ENCODE measurements around the gene VSNL1.

The VSNL1 gene

DNA sequence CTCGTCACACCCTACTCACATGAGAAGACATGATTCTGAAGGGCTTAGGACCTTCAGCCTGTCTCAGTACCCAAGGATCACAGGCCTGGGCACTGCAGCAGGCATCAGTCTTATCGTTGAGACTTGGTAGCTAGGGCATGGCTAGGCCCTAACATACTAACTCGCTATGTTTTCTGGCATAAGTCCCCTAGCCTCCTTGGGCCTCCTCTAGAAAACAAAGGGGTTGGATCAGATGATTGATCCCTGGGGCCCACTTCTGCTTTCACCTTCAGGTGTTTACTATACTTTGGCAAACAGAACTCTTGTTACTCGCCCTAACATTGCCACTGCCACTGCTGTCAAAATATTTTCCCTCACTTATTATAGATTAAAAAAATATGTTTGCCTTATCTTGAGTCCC is 44.2 kb downstream of the VSNL1 start:
- DNase-seq = no peak

DNA sequence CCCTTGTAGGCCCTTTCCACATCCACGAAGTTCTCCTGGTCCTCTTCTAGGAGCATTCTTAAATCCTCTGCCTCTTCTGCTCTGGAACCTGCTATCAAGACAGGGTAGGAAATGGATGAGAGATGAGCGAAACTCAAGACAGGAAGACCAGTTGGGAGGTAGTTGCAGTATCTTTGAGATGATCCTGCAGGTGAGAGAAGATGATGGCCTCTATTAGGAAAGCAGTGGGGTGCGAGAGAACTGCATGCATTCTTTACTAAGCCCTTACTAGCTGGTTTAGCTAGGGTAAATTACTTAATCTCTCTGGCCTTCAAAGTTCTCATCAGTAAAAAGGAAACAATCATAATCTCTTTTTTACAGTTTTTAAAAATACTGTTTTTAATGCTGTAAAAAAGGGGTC is 47.0 kb downstream of the VSNL1 start:
- no peak for DNase-seq

DNA sequence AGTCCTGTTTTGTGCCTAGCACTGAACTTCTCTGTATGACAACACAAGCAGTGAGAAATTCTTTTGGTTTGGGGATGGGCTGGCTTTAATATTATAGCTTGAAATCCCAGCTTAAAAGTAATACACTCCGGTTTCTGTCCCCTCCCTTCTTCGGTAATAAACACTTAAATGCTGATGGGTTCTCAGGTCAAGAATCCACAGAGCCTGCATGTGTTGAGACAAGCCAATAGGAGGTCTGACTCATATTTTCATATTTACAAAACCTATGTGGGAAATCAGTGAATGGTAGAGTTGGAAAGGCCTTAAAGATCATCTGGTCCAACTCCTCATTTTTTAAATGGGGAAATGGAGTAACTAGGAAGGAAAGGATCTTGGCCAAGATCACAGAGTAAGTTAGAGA is 47.5 kb downstream of the VSNL1 start:
- no peak for DNase-seq

DNA sequence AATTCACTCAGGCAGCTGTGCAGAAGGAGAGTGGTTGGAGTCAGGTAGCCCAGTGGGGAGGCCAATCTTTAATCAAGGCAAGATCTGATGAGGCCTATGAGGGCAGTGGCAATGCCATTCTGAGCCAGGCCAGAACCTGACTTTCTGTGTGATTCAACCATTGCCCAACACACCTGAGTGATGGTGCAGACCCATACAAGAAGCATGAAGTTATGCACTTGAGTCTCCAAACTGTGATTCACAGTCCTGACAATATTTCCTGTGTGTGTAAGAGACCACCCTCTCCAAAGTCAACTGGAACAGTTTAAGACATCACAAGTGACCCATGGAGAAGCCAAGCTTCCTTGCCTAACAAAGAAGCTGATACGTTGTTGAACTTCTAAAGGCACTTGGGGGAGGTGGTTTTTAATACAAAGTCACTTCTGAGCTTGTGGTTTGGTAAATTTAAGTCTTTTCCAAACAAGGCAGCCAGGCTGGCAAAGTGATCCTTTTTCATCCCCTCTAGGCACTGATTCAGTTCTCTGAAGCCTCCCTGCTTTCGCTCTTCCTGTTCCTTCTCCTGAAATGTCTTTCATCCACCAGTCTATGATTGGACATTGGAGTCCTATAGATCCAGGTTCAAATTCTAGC is 49.0 kb downstream of the VSNL1 start:
- DNase-seq = no peak

DNA sequence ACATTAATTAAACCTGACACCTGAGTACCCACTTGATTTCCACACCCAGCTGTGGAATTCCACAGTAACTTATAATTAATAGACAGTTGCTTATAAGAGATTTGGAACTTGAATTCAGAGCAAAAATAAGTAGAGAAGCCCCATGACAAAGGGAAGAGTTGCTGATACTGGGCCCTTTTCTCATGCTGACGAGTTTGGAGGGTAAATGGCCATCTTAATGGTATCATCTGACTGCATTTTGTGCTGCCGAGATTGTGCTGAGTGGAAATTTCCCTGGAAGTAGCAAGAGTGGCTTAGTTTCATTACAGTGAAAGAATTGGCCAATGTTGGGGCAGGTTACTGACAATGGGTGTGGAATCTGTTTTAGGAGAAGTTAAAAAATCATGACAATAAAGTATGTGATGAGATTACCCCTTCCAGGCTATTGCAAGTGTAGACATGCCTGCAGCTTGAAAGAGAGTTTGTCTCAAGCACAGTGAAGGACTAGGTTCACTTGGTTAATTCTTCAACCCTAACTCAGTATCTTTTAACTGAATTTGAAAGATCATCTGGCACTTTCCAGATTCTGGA is 49.9 kb downstream of the VSNL1 start:
- no peak for DNase-seq

DNA sequence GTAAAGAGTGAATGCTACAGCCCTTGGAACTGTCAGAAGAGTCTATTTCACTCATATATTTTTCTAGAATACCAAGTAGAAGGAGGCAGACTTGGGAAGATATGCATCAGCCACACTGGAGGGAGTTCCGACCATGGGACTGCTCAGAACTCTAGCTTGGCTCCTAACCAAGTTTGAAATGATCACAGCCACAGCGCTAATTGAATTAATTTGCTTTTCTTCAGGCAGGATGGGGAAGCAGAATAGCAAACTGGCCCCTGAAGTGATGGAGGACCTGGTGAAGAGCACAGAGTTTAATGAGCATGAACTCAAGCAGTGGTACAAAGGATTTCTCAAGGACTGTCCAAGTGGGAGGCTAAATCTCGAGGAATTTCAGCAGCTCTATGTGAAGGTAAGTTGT is 51.4 kb downstream of the VSNL1 start:
- DNase-seq = no peak

DNA sequence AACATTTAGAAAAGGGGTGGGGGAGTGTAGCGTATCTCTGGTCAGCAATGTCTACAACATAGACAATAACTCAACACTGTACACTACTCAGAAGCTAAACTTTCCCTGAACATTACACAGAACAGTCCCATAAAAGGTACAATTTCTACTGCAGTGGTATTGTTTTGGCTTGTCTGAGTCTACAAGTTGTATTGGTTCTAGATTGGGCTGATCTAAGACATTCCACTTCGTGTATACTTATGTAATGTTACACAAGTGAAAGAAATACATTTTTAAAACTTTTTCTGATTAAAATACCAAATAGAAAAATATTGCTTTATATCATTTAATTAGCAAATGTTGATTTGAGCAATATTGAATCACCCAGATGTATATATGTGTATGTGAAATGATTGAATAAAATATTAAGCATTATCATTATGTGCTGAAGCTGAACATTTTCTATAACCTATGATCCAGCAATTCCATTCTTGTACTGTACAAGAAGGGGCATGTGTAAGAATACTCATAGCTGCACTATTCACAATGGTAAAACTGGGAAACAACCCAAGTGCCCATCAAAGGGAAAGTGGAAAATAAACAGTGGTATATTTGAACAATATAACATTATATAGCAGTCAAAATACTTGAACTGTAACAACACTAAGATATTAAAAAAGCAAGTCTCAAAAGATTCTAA is 52.4 kb downstream of the VSNL1 start:
- no peak for DNase-seq

DNA sequence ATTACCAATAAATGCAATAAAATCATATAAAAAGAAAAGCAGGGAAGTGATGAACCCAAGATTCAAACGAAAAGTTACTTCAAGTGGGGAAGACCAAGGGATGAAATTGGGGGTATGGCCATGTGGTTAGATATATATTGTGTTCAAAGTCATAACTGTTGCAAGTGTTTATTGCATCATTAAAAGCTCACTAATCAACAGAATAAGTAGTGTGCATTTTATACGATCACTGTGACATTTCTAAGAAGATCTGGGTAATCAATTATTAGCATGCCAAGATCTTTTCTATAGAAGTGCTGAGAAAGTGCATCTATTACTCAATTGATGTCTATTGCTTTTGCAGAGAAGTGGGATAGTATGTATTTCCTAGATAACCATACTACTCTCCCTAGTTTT is 52.9 kb downstream of the VSNL1 start:
- DNase-seq = no peak

DNA sequence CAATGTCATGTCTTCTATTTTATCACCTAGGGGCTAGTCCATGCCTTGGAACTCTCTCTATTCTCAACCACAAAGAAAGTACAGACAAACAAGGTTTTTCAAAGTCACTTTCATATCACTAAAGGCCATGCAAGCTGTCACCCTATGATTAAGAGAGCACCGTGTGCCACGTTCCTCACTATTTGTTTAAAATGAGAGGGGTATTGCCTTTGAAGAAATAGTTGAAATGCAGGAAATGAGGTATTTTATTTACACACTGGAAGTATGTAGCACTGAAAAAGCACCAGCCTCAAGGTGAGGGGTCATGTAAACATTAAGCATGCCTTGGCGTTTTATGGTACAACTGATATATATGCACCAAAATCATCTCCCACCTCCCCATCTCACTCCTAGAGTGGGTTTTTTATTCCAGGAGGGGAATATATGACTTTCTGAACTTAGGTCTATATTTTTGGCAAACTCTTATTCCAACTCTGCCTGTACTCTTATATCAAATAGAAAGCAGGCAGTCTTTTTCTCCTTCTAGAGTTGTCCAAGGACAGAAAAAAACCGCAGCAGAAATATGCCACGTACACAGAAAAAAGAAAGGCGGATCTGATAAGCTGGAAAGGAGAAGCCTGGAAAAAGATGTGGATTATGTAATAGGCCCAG is 53.5 kb downstream of the VSNL1 start:
- no peak for DNase-seq

DNA sequence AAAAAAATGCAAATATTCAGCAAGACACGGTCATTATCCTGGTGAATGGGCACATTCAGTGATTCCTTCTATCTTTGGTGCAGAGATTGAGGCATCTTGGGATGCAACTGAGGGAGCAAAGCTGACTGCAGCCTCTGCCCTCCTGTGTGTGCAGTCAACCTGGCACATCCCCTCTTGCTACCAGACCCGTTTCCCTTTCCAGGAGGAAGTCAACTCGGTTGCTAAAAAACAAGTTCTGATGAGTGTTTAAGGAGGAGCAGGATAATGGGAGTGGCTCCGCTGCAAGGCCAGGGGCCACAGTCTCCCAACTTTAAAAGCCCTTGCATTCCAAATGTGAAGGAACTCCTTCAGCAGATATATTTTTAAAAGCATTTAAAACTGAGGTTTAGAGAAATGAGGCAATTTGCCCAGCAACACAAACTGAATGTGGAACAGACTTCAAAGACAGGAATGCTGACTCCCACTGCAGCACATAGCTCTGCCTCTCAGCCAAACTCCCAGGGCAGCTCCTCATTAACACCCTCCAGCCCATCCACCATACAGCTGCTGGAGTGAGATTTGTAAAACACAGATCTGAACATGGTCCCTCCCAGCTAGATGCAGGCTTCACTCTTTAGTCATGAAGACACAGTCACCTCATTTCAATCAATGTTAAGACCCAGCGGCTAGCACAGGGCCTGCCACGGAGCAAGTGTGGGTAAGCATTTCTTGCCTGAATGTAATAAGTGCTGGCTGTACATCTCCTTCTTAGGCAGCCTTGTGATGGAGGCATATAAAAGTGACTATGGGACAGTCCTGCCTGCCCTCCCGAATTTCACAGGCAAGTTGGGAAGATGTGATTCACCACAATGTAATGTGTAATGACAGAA is 54.3 kb downstream of the VSNL1 start:
- no peak for DNase-seq

DNA sequence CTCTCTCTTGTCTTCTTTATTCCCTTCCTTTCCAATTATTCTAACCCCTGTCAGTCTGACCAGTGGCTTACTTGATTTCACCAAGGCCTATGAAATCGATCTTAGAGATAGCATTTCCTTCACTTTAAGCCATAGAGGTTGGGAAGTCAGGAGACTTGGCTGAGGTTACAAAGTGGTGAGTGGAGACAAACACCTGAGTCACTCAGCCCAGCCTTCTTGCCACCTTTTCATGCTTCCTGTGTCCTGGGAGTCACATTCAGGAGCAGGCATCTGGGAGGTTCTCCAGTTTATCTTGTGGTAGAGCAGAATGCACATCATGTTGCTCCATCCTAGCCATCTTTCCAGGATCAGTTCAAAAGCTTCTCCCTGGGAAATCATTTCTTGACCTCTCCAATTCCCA is 59.1 kb downstream of the VSNL1 start:
- DNase-seq = no peak

DNA sequence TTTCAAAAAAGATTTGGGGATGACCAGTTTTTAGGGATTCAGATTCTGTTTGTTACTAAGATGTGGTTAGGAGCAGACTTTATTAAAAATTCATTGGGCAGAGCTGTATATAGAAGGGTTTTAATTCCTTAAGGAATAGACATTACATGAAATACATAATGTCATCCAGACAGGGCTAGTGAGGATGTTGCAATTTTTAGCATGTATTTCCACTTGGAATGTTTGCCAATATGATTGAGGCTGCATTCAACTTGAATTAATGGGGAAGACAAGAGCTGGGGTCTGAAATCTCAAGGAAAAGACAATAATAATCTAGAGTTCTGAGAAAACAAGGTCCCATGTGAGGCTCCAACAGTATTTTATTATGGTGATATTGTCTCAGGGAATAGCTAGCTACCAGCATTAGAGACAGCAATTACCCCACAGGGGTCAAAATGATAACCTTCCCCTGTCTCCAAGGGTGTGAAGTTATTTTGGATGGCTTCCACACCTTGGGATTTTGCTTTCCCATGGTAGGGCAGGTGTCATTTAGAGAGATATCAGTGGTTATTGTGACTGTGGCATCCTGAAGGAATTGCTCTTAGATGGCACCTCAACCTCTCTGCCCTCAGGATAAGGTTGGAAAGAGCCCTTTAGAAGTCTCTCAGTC is 60.2 kb downstream of the VSNL1 start:
- no peak for DNase-seq

DNA sequence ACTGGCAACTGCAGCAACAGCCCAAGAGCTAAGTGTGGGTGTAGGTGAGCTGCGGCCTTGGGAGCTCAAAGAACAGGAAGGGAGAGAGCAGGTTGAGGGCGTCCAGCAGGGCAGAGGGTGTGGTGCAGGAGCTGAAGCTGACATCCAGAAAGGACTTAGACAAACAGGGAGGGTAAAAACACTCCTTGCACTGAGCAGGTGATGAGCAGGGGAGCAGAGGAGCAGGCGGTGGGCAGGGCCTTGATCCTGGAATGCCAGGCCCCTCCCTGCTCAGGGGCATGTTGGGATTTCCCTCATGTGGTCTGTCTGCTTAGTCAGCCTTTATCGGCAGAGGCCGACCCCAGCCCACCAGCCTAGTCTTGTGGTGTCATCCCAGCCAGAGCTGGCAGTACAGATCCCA is 63.6 kb downstream of the VSNL1 start:
- no peak for DNase-seq

DNA sequence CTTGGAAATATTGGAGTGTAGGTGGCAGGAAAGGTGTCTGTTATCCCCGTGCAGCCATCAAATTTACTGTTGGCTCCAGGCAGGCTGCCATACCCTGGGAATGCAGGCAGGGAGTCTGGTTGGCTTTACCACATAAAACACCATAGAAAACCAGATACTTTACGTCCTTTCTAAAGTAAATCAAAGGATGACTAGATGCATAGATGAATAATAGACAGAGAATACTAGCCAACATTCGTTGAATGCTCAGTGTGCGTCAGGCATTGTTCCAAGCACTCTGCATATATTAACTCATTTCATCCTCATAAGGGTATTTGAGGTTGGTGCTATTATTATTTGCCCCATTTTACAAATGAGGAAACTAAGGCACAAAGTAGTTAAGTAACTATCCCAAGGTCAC is 65.2 kb downstream of the VSNL1 start:
- no peak for DNase-seq

DNA sequence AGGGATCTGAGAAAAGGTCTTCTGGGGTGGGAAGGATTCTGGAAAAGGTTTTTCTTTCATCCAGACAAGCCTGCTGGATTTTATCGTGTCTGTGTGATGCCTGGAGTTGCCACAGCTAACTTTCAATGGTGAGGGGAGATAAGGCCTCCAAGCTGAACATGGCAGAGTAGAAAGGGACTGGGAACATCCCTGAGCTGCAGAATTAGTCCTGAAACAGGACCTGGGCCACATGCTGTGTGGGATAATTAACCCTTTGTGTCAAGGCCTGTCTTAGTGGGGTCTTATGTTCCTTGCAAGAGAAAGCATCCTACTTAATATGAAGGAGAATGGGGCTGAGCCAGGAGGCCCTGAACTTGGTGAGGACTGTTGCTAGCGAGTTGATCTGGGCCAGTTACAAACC is 66.4 kb downstream of the VSNL1 start:
- DNase-seq = no peak

DNA sequence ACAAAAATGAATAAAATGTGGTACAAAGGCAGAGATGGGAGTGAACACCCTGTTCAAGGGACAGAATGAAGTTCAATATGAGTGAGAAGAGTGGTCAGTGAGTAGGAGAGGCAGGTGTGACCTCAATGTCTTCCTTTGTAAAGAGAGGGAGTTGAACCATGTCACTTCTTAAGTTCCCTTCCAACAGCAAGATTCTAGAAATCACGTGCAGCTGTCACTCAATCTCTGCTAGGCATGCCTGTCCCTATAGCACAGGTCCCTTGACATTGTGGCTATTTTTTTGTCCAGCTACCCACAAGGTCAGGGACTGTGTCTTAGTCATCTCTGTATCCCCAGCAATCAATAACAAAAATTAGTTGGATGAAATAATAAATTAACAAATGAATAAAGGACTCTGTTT is 66.9 kb downstream of the VSNL1 start:
- DNase-seq = no peak

DNA sequence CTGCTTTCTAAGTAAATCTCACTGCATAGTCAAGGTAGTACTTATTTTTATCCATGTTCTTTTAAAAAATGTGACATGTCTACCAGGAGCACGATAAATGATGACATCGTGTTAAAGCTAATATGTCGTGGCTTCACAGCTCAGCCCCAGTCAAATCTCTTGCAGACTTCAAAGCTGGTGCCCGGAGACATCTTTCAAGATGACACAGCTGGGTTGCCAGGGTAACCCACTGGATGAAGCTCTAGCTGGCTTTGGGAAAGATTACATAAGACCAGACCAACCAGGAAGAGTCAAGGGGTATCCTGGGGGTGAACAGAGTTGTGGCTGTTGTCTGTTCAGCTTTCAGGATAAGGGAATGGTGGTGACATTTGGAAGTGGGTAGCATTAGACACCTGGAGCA is 67.8 kb downstream of the VSNL1 start:
- DNase-seq = no peak

DNA sequence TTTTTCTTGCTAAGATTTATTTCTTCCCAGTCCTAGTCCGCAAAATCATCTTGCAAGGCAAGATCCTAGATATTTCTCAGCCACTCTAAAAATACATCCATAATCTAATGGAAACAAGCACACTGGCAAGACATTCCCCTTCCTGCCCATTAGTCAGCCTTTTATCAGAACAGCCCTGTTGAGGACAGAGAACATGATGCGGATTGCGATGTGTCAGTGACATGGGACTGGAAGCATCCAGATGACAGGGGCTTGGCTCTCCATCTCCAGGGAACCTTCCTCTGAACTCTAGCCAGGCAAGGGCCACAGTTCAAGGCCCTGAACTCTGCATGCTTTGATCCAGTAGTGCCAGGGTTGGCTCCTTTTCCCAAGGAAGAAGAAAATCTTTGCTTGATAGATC is 70.0 kb downstream of the VSNL1 start:
- no peak for DNase-seq

DNA sequence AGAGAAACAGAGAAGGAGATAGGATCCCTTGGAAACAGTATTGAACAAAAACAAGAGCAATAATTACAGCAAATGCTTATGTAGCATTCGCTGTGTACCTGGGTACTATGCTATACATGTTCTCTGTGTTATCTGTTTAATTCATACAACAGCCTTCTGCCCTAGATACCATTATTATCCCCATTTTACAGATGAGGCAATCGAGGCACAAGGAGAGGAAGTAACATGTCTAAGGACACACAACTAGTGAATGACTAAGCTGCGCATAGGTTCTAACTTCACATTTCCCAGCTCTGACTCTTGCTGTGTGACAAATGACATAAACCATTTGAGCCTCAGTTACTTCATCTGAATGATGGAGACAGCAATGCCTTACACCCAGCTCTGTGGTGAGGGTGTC is 70.5 kb downstream of the VSNL1 start:
- no peak for DNase-seq

DNA sequence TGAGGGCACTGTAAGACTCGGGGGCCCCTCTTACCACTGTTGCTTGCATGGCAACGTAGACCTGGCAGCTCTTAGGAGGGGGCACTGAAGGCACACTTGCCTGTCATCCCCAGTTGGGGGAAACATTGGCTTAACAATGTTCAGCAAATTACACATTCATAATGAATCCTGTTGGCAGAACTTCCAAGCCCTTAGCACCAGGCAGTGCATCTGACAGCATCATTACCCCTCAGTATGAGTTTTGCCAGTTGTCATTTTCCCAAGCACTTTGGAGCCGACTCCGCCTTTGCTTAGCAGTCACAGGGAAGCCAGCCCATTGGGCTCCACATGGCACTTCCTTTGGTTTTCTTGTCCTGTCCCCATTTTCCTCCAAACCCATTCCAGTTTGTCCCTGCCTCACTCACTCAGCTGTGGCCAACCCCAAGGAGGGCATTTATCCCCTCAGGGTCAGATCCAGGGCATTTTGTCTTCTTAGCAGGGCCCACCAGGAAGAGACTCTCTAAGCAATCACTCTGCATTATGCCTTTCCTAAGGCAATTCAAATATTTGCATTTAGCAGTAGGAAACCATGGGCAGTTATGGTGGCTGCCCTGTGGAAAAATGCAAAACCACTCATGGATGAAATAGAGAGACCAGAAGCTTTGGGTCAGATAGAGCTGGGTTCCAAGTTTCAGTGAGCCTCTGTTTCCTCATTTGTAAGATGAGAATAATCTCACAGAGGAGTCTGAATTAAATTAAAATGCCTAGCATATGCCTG is 73.9 kb downstream of the VSNL1 start:
- no peak for DNase-seq

DNA sequence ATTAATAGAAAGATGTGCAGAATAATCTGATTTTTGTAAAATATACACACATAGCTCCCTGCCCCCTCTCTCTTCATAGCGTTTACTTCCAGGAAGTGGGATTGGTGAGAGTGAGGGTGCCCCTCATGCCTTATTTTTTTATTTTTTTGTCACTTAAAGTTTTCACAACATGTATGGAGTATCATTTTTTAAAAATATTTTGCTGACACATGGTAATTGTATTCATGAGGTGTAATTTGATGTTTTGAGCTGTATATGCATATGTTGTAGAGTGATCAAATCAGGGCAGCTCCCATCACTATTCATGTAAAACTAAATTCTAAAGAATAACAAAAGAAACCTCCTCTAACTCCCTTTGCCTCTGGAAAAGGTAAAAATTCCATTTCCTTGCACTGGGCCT is 74.7 kb downstream of the VSNL1 start:
- DNase-seq = no peak

DNA sequence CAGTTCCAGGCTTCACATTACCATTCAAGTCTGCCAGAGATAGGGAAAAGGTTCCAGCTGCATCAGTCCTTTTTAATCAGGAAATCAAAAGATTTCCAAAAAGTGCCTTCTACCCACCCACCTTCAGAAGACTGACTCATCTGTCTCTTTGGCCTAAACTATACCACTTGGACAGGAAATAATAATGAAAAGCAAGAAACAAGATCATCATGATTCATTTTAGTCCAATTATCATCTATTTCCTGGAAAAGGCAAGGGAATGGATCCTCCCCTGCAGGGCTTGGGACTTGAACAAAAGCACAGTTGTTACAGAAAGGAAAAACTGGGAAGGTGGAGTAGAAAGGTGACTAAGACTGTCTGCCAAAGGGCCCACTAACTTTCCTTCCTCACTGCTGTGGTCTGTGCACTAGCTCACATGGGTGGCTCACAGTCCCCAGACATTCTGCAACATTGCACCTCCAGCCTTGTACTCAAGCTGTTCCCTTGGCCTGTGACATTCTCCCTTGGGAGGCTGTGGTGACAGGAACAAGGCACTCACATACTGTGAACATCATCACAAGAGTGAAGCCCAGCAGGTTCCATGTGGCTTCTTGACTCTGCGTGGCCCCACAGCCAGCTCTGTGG is 75.3 kb downstream of the VSNL1 start:
- DNase-seq = no peak

All from NCI-H1694 (cell line).